DND-41 (cell line): Measurements from ENCODE around the gene RBMS3.
"Not testable (repeated sequence)": the region's sequence is repeated elsewhere in the genome, so short reads cannot be mapped to it uniquely, and the experiment has no call there.

Experiments
- ATAC-seq: fragments of 200-7000 bp; cut with Tn5 transposase; 3 replicates; pipeline ENCODE4 v1.9.1; 2021; ENCODE audit warnings: low read depth; ENCODE audit not compliant: insufficient read depth
- DNase-seq: peaks from one replicate; pipeline ENCODE4 v3.0.0-alpha.2; 2020
- H2AFZ ChIP-seq: 2 replicates; pipeline ENCODE4 v1.6.0; 2012; ENCODE audit warnings: low read depth, low read length
- H3K27ac ChIP-seq: 2 replicates; pipeline ENCODE4 v1.5.1; 2012; ENCODE audit warnings: low read length, inconsistent platforms
- H3K27me3 ChIP-seq: fragments of 200-600 bp; sonication (generic); 2 replicates; pipeline ENCODE4 v1.6.0; 2012; ENCODE audit warnings: low read length, mild to moderate bottlenecking, inconsistent platforms; ENCODE audit not compliant: insufficient read depth, poor library complexity
- H3K36me3 ChIP-seq: 2 replicates; pipeline ENCODE4 v1.5.1; 2012; ENCODE audit warnings: low read length, inconsistent platforms; ENCODE audit not compliant: insufficient read depth
- H3K4me1 ChIP-seq: 2 replicates; pipeline ENCODE4 v1.5.1; 2012; ENCODE audit warnings: mild to moderate bottlenecking, low read length; ENCODE audit not compliant: insufficient read depth
- H3K4me2 ChIP-seq: 2 replicates; pipeline ENCODE4 v1.6.0; 2012; ENCODE audit warnings: mild to moderate bottlenecking, moderate library complexity, low read length, inconsistent platforms; ENCODE audit not compliant: insufficient read depth
- H3K4me3 ChIP-seq, 2 experiments: fragments of 200-600 bp in 1 of 2; shearing (Covaris generic) in 1 of 2; 2 replicates each; pipeline ENCODE4 v1.5.1; 2012 to 2016; ENCODE audit warnings: inconsistent platforms in 2 of 2, low read length in 2 of 2, mild to moderate bottlenecking in 2 of 2, low read depth in 1 of 2, moderate library complexity in 1 of 2
- H3K79me2 ChIP-seq: 2 replicates; pipeline ENCODE4 v1.6.0; 2012; ENCODE audit warnings: low read length, inconsistent platforms; ENCODE audit not compliant: insufficient read depth
- H3K9ac ChIP-seq: 2 replicates; pipeline ENCODE4 v1.6.0; 2012; ENCODE audit warnings: low read depth, mild to moderate bottlenecking, inconsistent platforms, low read length, moderate library complexity
- H3K9me3 ChIP-seq: 2 replicates; pipeline ENCODE4 v1.5.1; 2012; ENCODE audit warnings: low read length, moderate library complexity, mild to moderate bottlenecking, inconsistent platforms; ENCODE audit not compliant: insufficient read depth, severe bottlenecking
- H4K20me1 ChIP-seq: 2 replicates; pipeline ENCODE4 v1.6.0; 2012; ENCODE audit warnings: low read length; ENCODE audit not compliant: insufficient read depth
- EZH2 ChIP-seq: IDR thresholded peaks from 3 replicates; pipeline ENCODE4 v1.6.1; 2012; ENCODE audit warnings: borderline replicate concordance, low read depth, mild to moderate bottlenecking, moderate library complexity, low read length, inconsistent platforms; ENCODE audit not compliant: severe bottlenecking
- TF ChIP-seq, protein P1 (sequence below): IDR thresholded peaks from 2 replicates; pipeline ENCODE4 v1.5.1; 2012; ENCODE audit warnings: borderline replicate concordance, low read length, moderate library complexity, mild to moderate bottlenecking; ENCODE audit not compliant: poor library complexity, severe bottlenecking; ENCODE audit errors: extremely low read depth

The RBMS3 gene

DNA sequence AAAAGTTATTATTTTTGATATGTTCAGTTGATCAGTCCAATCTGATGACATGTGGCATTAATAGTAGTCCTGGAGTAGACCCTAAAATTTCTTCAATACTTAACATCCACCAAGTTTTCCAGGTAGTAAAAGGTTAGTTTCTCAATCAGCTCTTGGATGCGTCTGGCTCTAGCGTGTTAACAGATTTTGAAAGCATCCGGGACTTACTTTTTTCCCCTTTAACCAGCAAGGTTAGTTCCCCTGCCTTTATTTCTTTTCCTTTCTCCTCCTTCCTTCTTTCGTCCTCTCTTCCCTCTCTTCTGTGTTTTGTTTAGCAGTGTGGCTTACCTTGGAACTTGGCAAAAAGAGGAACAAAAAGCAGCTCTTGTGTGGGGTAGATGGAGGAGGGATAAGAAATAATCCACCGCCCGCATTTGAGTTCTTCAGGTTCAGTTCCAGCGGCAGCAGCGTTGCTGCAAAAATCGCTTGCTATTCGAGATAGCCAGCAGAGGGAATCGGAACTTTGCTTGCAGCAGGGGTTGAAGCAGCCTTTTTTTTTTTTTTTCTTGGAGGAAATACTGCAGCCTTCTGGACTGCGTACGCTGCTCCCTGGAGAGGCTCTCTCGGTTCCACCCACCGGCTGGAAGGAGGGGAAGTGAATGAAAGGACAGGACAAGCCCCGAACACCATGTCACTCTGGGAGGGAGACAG is at the start of gene RBMS3:
RBMS3 (plus strand) TSS at position 668 of the 690 bp plus-strand sequence.
- peaks cover 24% of the 10 kb centered on the region for H3K4me1 ChIP-seq

DNA sequence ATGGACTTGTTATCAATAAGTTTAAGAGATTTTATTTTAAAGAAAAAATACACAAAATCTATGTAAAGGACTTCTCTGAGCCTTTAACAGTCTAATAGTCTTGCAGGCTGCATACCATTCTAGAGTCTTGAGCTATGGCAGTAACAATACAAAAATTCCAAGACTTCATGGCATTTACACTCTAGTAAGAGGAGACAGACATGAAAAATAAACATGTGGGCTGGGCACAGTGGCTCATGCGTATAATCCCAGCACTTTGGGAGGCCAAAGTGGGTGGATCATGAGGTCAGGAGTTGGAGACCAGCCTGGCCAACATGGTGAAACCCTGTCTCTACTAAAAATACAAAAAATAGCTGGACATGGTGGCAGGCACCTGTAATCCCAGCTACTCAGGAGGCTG is 47.7 kb upstream of the RBMS3 start:
- not testable (repeated sequence) for H4K20me1 ChIP-seq, ATAC-seq, H3K27me3 ChIP-seq, H3K27ac ChIP-seq, H3K9ac ChIP-seq, H3K79me2 ChIP-seq, H3K4me3 ChIP-seq, H3K4me1 ChIP-seq, H2AFZ ChIP-seq, H3K36me3 ChIP-seq, DNase-seq, H3K9me3 ChIP-seq, H3K4me2 ChIP-seq

More for the DNA sequence above, at the start of gene RBMS3:
- Histone ChIP-seq H3K4me2 (peak within 1 kb of the TSS; percentile 76), H3K36me3 (no peaks in the 10 kb centered on the region), H3K79me2 (no peaks in the 10 kb centered on the region), H3K27ac (peak within 1 kb of the TSS; percentile 44; the same call in 1 of the 2 replicates), H3K9ac (peak within 1 kb of the TSS; percentile 42), H4K20me1 (no peaks in the 10 kb centered on the region), H3K4me3 (peak within 1 kb of the TSS; percentile 16 to 59; a peak in 3 of 4 replicates), H2AFZ (peak within 1 kb of the TSS; percentile 85), H3K27me3 (no peaks in the 10 kb centered on the region), H3K9me3 (no peaks in the 10 kb centered on the region)
- peak; percentile 16 for DNase-seq
- TF ChIP-seq EZH2 = no peak
- TF ChIP-seq, protein P1, sequence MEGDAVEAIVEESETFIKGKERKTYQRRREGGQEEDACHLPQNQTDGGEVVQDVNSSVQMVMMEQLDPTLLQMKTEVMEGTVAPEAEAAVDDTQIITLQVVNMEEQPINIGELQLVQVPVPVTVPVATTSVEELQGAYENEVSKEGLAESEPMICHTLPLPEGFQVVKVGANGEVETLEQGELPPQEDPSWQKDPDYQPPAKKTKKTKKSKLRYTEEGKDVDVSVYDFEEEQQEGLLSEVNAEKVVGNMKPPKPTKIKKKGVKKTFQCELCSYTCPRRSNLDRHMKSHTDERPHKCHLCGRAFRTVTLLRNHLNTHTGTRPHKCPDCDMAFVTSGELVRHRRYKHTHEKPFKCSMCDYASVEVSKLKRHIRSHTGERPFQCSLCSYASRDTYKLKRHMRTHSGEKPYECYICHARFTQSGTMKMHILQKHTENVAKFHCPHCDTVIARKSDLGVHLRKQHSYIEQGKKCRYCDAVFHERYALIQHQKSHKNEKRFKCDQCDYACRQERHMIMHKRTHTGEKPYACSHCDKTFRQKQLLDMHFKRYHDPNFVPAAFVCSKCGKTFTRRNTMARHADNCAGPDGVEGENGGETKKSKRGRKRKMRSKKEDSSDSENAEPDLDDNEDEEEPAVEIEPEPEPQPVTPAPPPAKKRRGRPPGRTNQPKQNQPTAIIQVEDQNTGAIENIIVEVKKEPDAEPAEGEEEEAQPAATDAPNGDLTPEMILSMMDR = peak; percentile 32
- ATAC-seq = peak; percentile 53; the same call in 2 of the 3 replicates

- Histone ChIP-seq H3K36me3 (no peaks in the 10 kb centered on the region), H3K4me1 (no peaks in the 10 kb centered on the region), H3K4me2 (no peak overlapping the region), H3K4me3 (no peak overlapping the region), H2AFZ (no peak overlapping the region), H3K9me3 (no peaks in the 10 kb centered on the region), H3K9ac (no peak overlapping the region), H3K27ac (no peak overlapping the region), H4K20me1 (no peaks in the 10 kb centered on the region), H3K79me2 (no peaks in the 10 kb centered on the region), H3K27me3 (no peaks in the 10 kb centered on the region)
- no peak for TF ChIP-seq EZH2
- TF ChIP-seq, protein P1 = no peak
- DNase-seq = no peak
- ATAC-seq = no peak
These were observed 44.6 kb upstream of the RBMS3 start for GRCh38 chr3:29236146-29236840.

GRCh38 chr3:29239376-29239775 is 41.5 kb upstream of the RBMS3 start:
- no peaks in the 10 kb centered on the region for H3K36me3 ChIP-seq
- H3K4me2 ChIP-seq = no peak overlapping the region
- H4K20me1 ChIP-seq = no peaks in the 10 kb centered on the region
- no peak for TF ChIP-seq EZH2
- TF ChIP-seq, protein P1 = no peak
- no peaks in the 10 kb centered on the region for H3K9me3 ChIP-seq
- H3K27me3 ChIP-seq = no peaks in the 10 kb centered on the region
- no peak overlapping the region for H3K9ac ChIP-seq
- DNase-seq = no peak
- H3K4me3 ChIP-seq = no peak overlapping the region
- no peak overlapping the region for H3K27ac ChIP-seq
- no peaks in the 10 kb centered on the region for H3K79me2 ChIP-seq
- ATAC-seq = no peak
- no peaks in the 10 kb centered on the region for H3K4me1 ChIP-seq
- H2AFZ ChIP-seq = no peak overlapping the region
